ENCODE measurements around the gene TOPORS.

The TOPORS gene

DNA sequence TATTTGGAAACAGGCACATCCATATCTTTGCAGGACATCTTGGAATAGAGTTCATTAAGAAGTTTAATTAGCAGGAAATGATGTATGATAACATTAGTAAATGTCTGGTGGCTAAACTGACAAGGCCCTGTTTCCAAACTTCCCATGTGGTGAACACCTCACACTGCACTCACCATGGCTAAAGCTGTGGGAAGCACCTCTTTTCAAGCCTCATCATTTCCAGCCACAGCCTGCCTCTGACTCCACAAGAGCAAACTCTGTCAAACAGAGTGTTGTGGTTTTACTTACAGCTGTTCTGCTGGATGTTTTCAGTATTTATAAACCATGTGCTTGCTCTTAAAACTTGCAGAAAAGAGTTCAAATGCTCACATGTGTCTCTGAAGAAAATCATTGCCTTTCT is 35.5 kb upstream of the TOPORS start:
- H3K27ac ChIP-seq (ENCODE audit: low read length) = no peak overlapping the region
- H3K27me3 ChIP-seq (ENCODE audit: insufficient read depth, low read length, poor library complexity) = no peaks in the 10 kb centered on the region
- ATAC-seq (ENCODE audit: insufficient read depth, low read depth) (no peak), DNase-seq (no peak)
- no peak overlapping the region for H3K9ac ChIP-seq (ENCODE audit: low read depth, low read length)
- H3K4me2 ChIP-seq (ENCODE audit: insufficient read depth, low read length) = no peak overlapping the region
- no peaks in the 10 kb centered on the region for H3K36me3 ChIP-seq (ENCODE audit: insufficient read depth, low read length)
- H3K79me2 ChIP-seq (ENCODE audit: insufficient read depth, low read length) = no peaks in the 10 kb centered on the region
- no peaks in the 10 kb centered on the region for H3K4me1 ChIP-seq (ENCODE audit: insufficient read depth, low read length)
- H2AFZ ChIP-seq (ENCODE audit: low read depth, low read length) = no peak overlapping the region
- H3K4me3 ChIP-seq (ENCODE audit: low read depth in 1 of 2, low read length in 2 of 2) = no peak overlapping the region
- H4K20me1 ChIP-seq (ENCODE audit: insufficient read depth, low read length) = no peaks in the 10 kb centered on the region
- TF ChIP-seq, protein P1, sequence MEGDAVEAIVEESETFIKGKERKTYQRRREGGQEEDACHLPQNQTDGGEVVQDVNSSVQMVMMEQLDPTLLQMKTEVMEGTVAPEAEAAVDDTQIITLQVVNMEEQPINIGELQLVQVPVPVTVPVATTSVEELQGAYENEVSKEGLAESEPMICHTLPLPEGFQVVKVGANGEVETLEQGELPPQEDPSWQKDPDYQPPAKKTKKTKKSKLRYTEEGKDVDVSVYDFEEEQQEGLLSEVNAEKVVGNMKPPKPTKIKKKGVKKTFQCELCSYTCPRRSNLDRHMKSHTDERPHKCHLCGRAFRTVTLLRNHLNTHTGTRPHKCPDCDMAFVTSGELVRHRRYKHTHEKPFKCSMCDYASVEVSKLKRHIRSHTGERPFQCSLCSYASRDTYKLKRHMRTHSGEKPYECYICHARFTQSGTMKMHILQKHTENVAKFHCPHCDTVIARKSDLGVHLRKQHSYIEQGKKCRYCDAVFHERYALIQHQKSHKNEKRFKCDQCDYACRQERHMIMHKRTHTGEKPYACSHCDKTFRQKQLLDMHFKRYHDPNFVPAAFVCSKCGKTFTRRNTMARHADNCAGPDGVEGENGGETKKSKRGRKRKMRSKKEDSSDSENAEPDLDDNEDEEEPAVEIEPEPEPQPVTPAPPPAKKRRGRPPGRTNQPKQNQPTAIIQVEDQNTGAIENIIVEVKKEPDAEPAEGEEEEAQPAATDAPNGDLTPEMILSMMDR (IDR thresholded peaks at IDR 0.05; ENCODE audit: borderline replicate concordance, extremely low read depth, low read length, poor library complexity, severe bottlenecking) = no peak
- TF ChIP-seq EZH2 (IDR thresholded peaks at IDR 0.05; ENCODE audit: borderline replicate concordance, low read depth, low read length, severe bottlenecking) = no peak
- no peaks in the 10 kb centered on the region for H3K9me3 ChIP-seq (ENCODE audit: insufficient read depth, low read length, severe bottlenecking)

- H3K9me3 ChIP-seq (ENCODE audit: insufficient read depth, low read length, severe bottlenecking) = no peaks in the 10 kb centered on the region
Observed at GRCh38 chr9:32584784-32585183, 32.4 kb upstream of the TOPORS start.

DNA sequence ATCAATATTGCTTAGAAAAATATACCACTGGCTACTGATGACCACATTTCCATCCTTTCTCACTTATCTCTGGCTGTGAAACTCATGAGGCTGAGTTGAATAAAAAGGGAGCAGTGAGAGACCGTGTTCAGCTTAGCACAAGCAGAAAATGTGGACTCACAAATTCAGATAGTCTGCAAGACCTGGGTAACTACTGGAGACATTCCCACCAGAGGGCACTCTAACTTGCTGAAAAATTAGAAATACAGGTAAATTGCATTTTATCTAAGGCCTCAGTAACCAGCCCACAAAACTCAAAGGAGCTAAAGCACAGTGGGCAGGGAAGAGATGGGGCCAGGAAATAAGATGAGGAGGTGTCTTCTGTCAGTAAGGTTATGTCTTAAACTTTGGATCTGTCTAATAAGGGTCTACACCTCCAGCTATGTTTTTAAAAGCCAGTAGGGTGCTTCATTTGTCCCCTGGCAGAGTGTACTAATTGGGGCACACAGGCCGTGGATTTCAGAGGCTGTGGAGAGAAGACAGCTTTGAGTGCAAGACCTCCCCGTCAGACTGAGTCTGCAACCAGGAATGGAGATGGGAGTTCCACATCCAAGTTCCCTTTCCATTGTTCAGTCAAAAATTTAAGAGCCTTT is 29.2 kb upstream of the TOPORS start:
- ATAC-seq (ENCODE audit: insufficient read depth, low read depth) = peak; percentile 70

More at GRCh38 chr9:32584784-32585183, 32.4 kb upstream of the TOPORS start:
- H3K4me3 ChIP-seq (ENCODE audit: low read depth in 1 of 2, low read length in 2 of 2) = no peak overlapping the region
- TF ChIP-seq, protein P1 (IDR thresholded peaks at IDR 0.05; ENCODE audit: borderline replicate concordance, extremely low read depth, low read length, poor library complexity, severe bottlenecking) = no peak
- no peak for TF ChIP-seq EZH2 (IDR thresholded peaks at IDR 0.05; ENCODE audit: borderline replicate concordance, low read depth, low read length, severe bottlenecking)
- H3K27me3 ChIP-seq (ENCODE audit: insufficient read depth, low read length, poor library complexity) = no peaks in the 10 kb centered on the region
- H3K79me2 ChIP-seq (ENCODE audit: insufficient read depth, low read length) = no peaks in the 10 kb centered on the region
- no peaks in the 10 kb centered on the region for H3K4me1 ChIP-seq (ENCODE audit: insufficient read depth, low read length)
- no peak overlapping the region for H3K27ac ChIP-seq (ENCODE audit: low read length)
- H3K9ac ChIP-seq (ENCODE audit: low read depth, low read length) = no peak overlapping the region
- no peaks in the 10 kb centered on the region for H4K20me1 ChIP-seq (ENCODE audit: insufficient read depth, low read length)
- no peak overlapping the region for H3K4me2 ChIP-seq (ENCODE audit: insufficient read depth, low read length)
- ATAC-seq (ENCODE audit: insufficient read depth, low read depth) (no peak), DNase-seq (no peak)
- H3K36me3 ChIP-seq (ENCODE audit: insufficient read depth, low read length) = no peaks in the 10 kb centered on the region
- no peak overlapping the region for H2AFZ ChIP-seq (ENCODE audit: low read depth, low read length)

More for the DNA sequence above, 29.2 kb upstream of the TOPORS start:
- no peak overlapping the region for H3K9ac ChIP-seq (ENCODE audit: low read depth, low read length)
- peak; percentile 28 for DNase-seq
- H3K36me3 ChIP-seq (ENCODE audit: insufficient read depth, low read length) = no peaks in the 10 kb centered on the region
- H3K27ac ChIP-seq (ENCODE audit: low read length) = no peak overlapping the region
- H3K79me2 ChIP-seq (ENCODE audit: insufficient read depth, low read length) = no peaks in the 10 kb centered on the region
- H3K9me3 ChIP-seq (ENCODE audit: insufficient read depth, low read length, severe bottlenecking) = no peaks in the 10 kb centered on the region
- H3K4me1 ChIP-seq (ENCODE audit: insufficient read depth, low read length) = no peaks in the 10 kb centered on the region
- H3K4me2 ChIP-seq (ENCODE audit: insufficient read depth, low read length) = no peak overlapping the region
- peaks cover 3% of the 10 kb centered on the region for H3K27me3 ChIP-seq (ENCODE audit: insufficient read depth, low read length, poor library complexity)
- no peak overlapping the region for H2AFZ ChIP-seq (ENCODE audit: low read depth, low read length)
- H4K20me1 ChIP-seq (ENCODE audit: insufficient read depth, low read length) = no peaks in the 10 kb centered on the region
- no peak for TF ChIP-seq EZH2 (IDR thresholded peaks at IDR 0.05; ENCODE audit: borderline replicate concordance, low read depth, low read length, severe bottlenecking)
- TF ChIP-seq, protein P1 (IDR thresholded peaks at IDR 0.05; ENCODE audit: borderline replicate concordance, extremely low read depth, low read length, poor library complexity, severe bottlenecking) = peak; percentile 66
- H3K4me3 ChIP-seq (ENCODE audit: low read depth in 1 of 2, low read length in 2 of 2) = no peak overlapping the region
